ENCODE results near the gene MTMR10.

DNA sequence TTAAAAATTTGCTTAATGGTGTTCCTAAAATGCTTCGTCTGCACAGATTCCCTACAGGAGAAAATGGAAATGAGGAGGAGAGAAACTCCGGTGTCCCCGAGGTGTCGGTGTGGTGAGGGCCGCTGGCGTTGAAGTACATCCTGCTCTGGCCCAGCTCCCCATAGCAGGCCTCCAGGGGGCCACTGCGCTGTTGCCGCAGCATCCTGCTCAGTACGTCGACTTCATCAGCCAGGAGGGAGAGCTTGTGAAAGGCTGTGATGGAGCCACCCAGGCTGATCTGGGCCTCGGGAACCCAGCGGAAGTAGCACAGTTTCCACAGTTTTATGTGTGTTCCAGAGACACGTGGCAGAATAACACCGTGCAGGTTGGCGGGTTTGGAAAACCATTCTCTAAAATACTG, 49.9 kb downstream of the MTMR10 start:
- TF ChIP-seq POLR2A (IDR thresholded peaks at IDR 0.05), result no peak
- TF ChIP-seq CTCF (IDR thresholded peaks at IDR 0.05), result no peak
